Fibroblast of mammary gland (primary cell): ENCODE data around the gene FLT3LG.
A peak's percentile ranks its signal among the peaks of the same experiment; 100 is the strongest.

Experiments
- DNase-seq: peaks from one replicate; pipeline ENCODE4 v3.0.0-alpha.2; 2010; ENCODE audit warnings: low read depth
- H3K4me3 ChIP-seq: 2 replicates; pipeline ENCODE4 v1.5.1; 2011; ENCODE audit warnings: low read depth, mild to moderate bottlenecking, low read length, moderate library complexity; ENCODE audit not compliant: control insufficient read depth
- CTCF ChIP-seq: conservative IDR thresholded peaks from 2 replicates; pipeline ENCODE4 v1.5.1; 2011; ENCODE audit warnings: low read depth, low read length, inconsistent platforms; ENCODE audit not compliant: control insufficient read depth, insufficient read depth

The FLT3LG gene

GRCh38 chr19:49506575-49507105 lies 32.6 kb downstream of the FLT3LG start:
- H3K4me3 ChIP-seq = no peak overlapping the region
- peak; percentile 84 for TF ChIP-seq CTCF
- DNase-seq = peak; percentile 55

DNA sequence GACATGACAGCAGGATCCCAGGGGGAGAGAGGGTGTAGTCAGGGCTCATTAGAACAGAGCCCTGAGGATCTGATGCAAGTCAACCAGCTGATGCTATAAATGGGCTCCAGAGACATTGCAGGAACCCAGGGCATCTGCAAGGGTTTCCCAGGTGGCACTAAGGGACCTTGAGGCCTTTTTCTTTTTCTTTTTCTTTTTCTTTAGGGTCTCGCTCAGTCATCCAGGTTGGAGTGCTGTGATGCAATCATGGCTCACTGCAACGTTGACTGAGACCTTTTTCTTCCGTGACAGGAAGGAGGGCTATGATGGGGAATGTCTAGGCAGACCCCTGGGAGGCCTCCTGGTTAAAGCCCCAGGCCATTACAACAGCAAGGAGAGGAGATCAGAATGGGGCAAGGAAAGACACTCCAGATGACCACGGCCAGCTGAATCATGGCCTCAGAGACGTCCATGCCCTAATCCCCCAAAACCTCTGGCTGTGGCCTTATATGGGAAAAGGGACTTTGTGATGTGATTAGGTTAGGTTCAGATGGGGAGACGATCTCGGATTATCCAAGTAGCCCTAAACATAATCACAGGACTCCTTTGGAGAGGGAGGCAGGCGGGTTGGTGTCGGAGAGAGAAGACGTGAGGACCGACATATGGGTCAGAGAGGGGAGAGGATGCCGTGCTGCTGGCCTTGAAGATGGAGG lies 33.9 kb downstream of the FLT3LG start:
- no peak overlapping the region for H3K4me3 ChIP-seq
- no peak for TF ChIP-seq CTCF
- no peak for DNase-seq

GRCh38 chr19:49512970-49513745 lies 39.1 kb downstream of the FLT3LG start:
- peak overlapping the region; percentile 46 for H3K4me3 ChIP-seq
- no peak for DNase-seq
- no peak for TF ChIP-seq CTCF

GRCh38 chr19:49513746-49514118 lies 39.7 kb downstream of the FLT3LG start:
- no peak for DNase-seq
- H3K4me3 ChIP-seq = no peak overlapping the region
- TF ChIP-seq CTCF = no peak

- H3K4me3 ChIP-seq = no peak overlapping the region
- no peak for DNase-seq
- TF ChIP-seq CTCF = no peak
Observed at GRCh38 chr19:49514151-49514550, 40.1 kb downstream of the FLT3LG start.

GRCh38 chr19:49515767-49516166 lies 41.8 kb downstream of the FLT3LG start:
- peak; percentile 45 for DNase-seq
- H3K4me3 ChIP-seq = no peak overlapping the region
- TF ChIP-seq CTCF = no peak
